Measurements from ENCODE around the gene DAPK3.

DNA sequence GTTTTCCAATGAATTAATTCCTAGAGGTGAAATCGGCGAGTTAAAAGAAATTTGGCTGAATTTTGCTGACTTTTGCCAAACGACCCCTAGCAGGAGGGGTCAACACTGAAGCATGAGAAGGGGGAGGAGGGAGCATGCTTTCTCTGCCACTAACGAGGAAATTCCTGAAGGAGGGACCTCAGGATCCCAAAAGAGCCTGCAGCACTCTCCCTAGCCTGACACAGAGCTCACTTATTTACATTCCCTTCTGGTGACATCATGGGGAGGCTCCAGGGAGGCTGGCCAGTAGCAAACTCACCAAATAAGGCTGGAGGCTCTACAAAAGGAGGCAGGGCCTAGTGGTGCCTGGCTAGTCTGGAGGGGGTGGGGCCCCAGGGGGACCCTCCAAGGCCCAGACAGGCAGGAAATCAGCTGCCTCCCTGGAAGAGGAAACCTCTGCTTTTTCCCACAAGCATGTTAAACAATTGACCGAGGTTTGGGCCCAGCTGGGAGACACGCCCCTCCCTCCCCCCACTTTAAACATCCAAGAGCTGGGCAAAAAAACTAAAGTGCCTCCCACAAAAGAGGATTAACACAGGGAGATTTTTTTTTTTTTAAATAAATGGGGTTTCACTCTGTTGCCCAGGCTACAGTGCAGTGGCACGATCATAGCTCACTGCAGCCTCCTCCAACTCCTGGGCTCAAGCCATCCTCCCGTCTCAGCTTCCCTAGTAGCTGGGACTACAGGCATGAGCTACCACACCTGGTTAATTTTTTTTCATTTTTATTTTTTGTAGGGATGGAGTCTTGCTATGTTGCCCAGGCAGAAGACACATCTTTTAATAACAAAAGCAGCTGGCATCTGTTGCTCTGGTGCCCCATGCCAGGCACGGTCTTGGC is 2.1 kb downstream of the DAPK3 start:
- no peak for TF ChIP-seq CTCF (IDR thresholded peaks at IDR 0.05; ENCODE audit: low read depth, low read length)
- no peak for TF ChIP-seq EZH2phosphoT487 (IDR thresholded peaks at IDR 0.05; ENCODE audit: low read depth)
